NCI-H2107 (cell line): ENCODE data around the gene MMP27.
"Not testable (repeated sequence)": the region's sequence is repeated elsewhere in the genome, so short reads cannot be mapped to it uniquely, and the experiment has no call there.

Source experiments
- DNase-seq: peaks from one replicate; lab custom pipeline; 2025; lab: John Stamatoyannopoulos, UW

The MMP27 gene

GRCh38 chr11:102705626-102706025, at the start of gene MMP27:
Gene MMP27, minus strand, starts transcription at chr11:102705769. Its CDS starts 55 bp downstream, at chr11:102705714.
- DNase-seq, result no peak

GRCh38 chr11:102753267-102753666, 47.7 kb upstream of the MMP27 start:
- DNase-seq, result no peak

GRCh38 chr11:102751673-102752072, 46.1 kb upstream of the MMP27 start:
- DNase-seq, result no peak

- DNase-seq, result no peak
Observed at GRCh38 chr11:102749101-102749722, 43.6 kb upstream of the MMP27 start.

- DNase-seq, result not testable (repeated sequence)
Observed at GRCh38 chr11:102746746-102747578, 41.4 kb upstream of the MMP27 start.

GRCh38 chr11:102734650-102735049, 29.1 kb upstream of the MMP27 start:
- no peak for DNase-seq

- peak; percentile 15 for DNase-seq
Observed at GRCh38 chr11:102733232-102733875, 27.8 kb upstream of the MMP27 start.

- not testable (repeated sequence) for DNase-seq
Observed at GRCh38 chr11:102730944-102731343, 25.4 kb upstream of the MMP27 start.

- no peak for DNase-seq
Observed at GRCh38 chr11:102729849-102730815, 24.6 kb upstream of the MMP27 start.

- no peak for DNase-seq
Observed at GRCh38 chr11:102727890-102728289, 22.3 kb upstream of the MMP27 start.

- no peak for DNase-seq
Observed at GRCh38 chr11:102724904-102725500, 19.4 kb upstream of the MMP27 start, which contains the start of gene MMP8. Gene MMP8, minus strand, starts transcription at chr11:102724954. Its CDS starts 99 bp downstream, at chr11:102724855.

GRCh38 chr11:102722821-102723220, 17.3 kb upstream of the MMP27 start:
- no peak for DNase-seq

- no peak for DNase-seq
Observed at GRCh38 chr11:102719620-102720277, 14.2 kb upstream of the MMP27 start.

GRCh38 chr11:102717280-102717679, 11.7 kb upstream of the MMP27 start:
- no peak for DNase-seq

GRCh38 chr11:102716527-102716926, 11.0 kb upstream of the MMP27 start:
- no peak for DNase-seq

GRCh38 chr11:102712137-102712536, 6.6 kb upstream of the MMP27 start:
- DNase-seq, result no peak

GRCh38 chr11:102709201-102709945, 3.8 kb upstream of the MMP27 start:
- no peak for DNase-seq

GRCh38 chr11:102708654-102709053, 3.1 kb upstream of the MMP27 start:
- no peak for DNase-seq

GRCh38 chr11:102704841-102705240, 728 bp downstream of the MMP27 start:
- DNase-seq, result no peak
